OCI-LY1 (cell line): ENCODE measurements around the gene TRIM45.

Experiments used
- H2AFZ ChIP-seq: fragments of 200-600 bp; sonication (generic), shearing (Covaris generic); 2 replicates; pipeline ENCODE4 v1.6.0; 2014; ENCODE audit warnings: antibody characterized with exemption, mild to moderate bottlenecking, low read length
- H3F3A ChIP-seq: fragments of 200-600 bp; sonication (generic), shearing (Covaris generic); 2 replicates; pipeline ENCODE4 v1.6.0; 2014; ENCODE audit warnings: mild to moderate bottlenecking, antibody characterized with exemption, low read length, moderate library complexity; ENCODE audit not compliant: insufficient read depth
- H3K27ac ChIP-seq: fragments of 200-600 bp; sonication (generic); 2 replicates; pipeline ENCODE4 v1.5.1; 2014; ENCODE audit warnings: low read length, mixed run types, mild to moderate bottlenecking, low read depth; ENCODE audit not compliant: poor library complexity, severe bottlenecking
- H3K27me3 ChIP-seq: fragments of 200-600 bp; sonication (generic); 2 replicates; pipeline ENCODE4 v1.6.0; 2014; ENCODE audit warnings: antibody characterized with exemption, mild to moderate bottlenecking, low read length, moderate library complexity; ENCODE audit not compliant: insufficient read depth
- H3K36me3 ChIP-seq: fragments of 200-600 bp; sonication (generic); 2 replicates; pipeline ENCODE4 v1.6.1; 2014; ENCODE audit warnings: mild to moderate bottlenecking, antibody characterized with exemption, low read length, moderate library complexity, mixed read lengths; ENCODE audit not compliant: insufficient read depth
- H3K4me1 ChIP-seq: fragments of 200-600 bp; sonication (generic); 2 replicates; pipeline ENCODE4 v1.5.1; 2014; ENCODE audit warnings: mild to moderate bottlenecking, low read length, moderate library complexity; ENCODE audit not compliant: insufficient read depth, severe bottlenecking
- H3K4me2 ChIP-seq: fragments of 200-600 bp; sonication (generic), shearing (Covaris generic); 2 replicates; pipeline ENCODE4 v1.6.1; 2014; ENCODE audit warnings: low read length
- H3K4me3 ChIP-seq: fragments of 200-600 bp; sonication (generic); 2 replicates; pipeline ENCODE4 v1.5.1; 2014; ENCODE audit warnings: low read length, low read depth, mild to moderate bottlenecking, mixed read lengths; ENCODE audit not compliant: poor library complexity, severe bottlenecking
- H3K79me2 ChIP-seq: fragments of 200-600 bp; shearing (Covaris generic); 2 replicates; pipeline ENCODE4 v1.6.1; 2016; ENCODE audit warnings: mixed run types, low read length, mixed read lengths; ENCODE audit not compliant: insufficient read depth
- H3K9ac ChIP-seq: fragments of 200-600 bp; sonication (generic), shearing (Covaris generic); 2 replicates; pipeline ENCODE4 v1.6.1; 2014; ENCODE audit warnings: mild to moderate bottlenecking, low read length, mixed read lengths
- H3K9me2 ChIP-seq: fragments of 200-600 bp; sonication (generic), shearing (Covaris generic); 2 replicates; pipeline ENCODE4 v1.6.1; 2014; ENCODE audit warnings: low read depth, mild to moderate bottlenecking, low read length, mixed read lengths
- H3K9me3 ChIP-seq: fragments of 200-600 bp; shearing (Covaris generic); 2 replicates; pipeline ENCODE4 v1.6.1; 2014; ENCODE audit warnings: low read length, mixed read lengths
- H4K20me1 ChIP-seq: fragments of 200-600 bp; sonication (generic), shearing (Covaris generic); 2 replicates; pipeline ENCODE4 v1.6.0; 2016; ENCODE audit warnings: mild to moderate bottlenecking, low read length; ENCODE audit not compliant: insufficient read depth
- CTCF ChIP-seq: fragments of 200-600 bp; sonication (generic), shearing (Covaris generic); IDR thresholded peaks from 2 replicates; pipeline ENCODE4 v1.5.1; 2017; ENCODE audit warnings: mild to moderate bottlenecking, antibody characterized with exemption, low read length, moderate library complexity, mixed read lengths
- EZH2 ChIP-seq: fragments of 200-600 bp; sonication (generic), shearing (Covaris generic); IDR thresholded peaks from 2 replicates; pipeline ENCODE4 v1.8.0; 2017; ENCODE audit warnings: borderline replicate concordance, mixed run types, mild to moderate bottlenecking, antibody characterized with exemption, low read length, moderate library complexity, mixed read lengths

The TRIM45 gene

DNA sequence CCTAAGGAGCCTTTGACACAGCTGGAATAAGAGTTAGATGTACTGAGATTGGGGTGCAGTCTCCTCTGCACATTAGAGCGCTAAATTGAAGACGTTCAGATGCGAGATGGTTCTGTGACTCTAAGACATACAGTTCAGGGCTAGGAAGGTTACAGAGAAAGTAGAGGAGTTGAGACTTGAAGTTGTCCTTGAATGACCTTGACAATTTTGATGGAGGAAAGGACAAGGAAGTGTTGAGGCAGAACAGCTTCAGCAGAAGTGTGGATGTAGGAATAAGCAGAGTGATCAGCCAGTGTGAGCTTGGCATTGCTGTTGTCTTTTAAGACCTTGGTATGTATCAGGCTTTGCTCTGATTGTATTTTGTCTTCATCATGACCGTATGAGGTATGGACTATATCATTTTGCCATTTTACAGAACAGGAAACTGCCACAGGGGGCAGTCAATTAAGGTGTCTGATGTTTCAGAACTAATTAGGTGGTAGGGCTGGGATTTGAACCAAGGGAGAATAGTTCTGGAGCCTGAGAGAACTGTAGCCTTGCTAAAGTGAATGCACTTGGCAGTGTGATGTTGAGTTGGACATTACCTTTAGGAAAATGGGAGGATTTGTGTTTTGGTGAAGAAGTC lies 52.2 kb downstream of the TRIM45 start:
- Histone ChIP-seq H2AFZ (no peak overlapping the region), H3K36me3 (peaks cover 87% of the 10 kb centered on the region), H3K79me2 (peaks cover 9% of the 10 kb centered on the region; the same call in 1 of the 2 replicates), H3K27me3 (no peaks in the 10 kb centered on the region), H3K9me2 (no peaks in the 10 kb centered on the region), H3F3A (no peaks in the 10 kb centered on the region), H3K9ac (no peak overlapping the region), H3K27ac (no peak overlapping the region), H3K4me1 (no peaks in the 10 kb centered on the region), H3K9me3 (no peaks in the 10 kb centered on the region), H4K20me1 (no peaks in the 10 kb centered on the region), H3K4me3 (no peak overlapping the region), H3K4me2 (no peak overlapping the region)
- TF ChIP-seq CTCF (peak; percentile 23; the same call in 1 of the 2 replicates), EZH2 (no peak)

DNA sequence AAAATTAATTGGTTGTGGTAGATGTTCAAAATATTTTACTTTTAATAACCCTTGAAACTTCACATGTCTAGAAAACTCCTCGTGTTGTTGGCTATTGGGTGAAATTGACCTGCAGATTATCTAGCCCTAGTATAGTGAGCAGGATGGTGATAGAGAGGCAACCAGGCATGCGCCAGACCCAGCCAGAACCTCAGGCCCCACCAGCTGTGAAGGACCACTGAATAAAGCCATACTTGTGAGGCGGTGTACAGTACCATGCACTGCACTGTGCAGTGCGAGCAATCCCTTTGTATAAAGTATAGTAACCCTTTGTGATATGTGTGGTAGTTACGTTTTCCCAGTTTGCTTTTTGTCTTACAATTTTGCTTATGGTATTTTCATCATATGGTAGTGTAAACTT lies 53.0 kb downstream of the TRIM45 start:
- no peak overlapping the region for H3K9ac ChIP-seq
- no peaks in the 10 kb centered on the region for H3K27me3 ChIP-seq
- H3F3A ChIP-seq = no peaks in the 10 kb centered on the region
- H3K9me3 ChIP-seq = no peaks in the 10 kb centered on the region
- H3K4me2 ChIP-seq = no peak overlapping the region
- H4K20me1 ChIP-seq = no peaks in the 10 kb centered on the region
- TF ChIP-seq EZH2 (no peak), CTCF (no peak)
- H3K27ac ChIP-seq = no peak overlapping the region
- peaks cover 14% of the 10 kb centered on the region; the same call in 1 of the 2 replicates for H3K79me2 ChIP-seq
- no peak overlapping the region for H2AFZ ChIP-seq
- H3K36me3 ChIP-seq = peaks cover 85% of the 10 kb centered on the region
- no peak overlapping the region for H3K4me3 ChIP-seq
- H3K9me2 ChIP-seq = no peaks in the 10 kb centered on the region
- peaks cover 7% of the 10 kb centered on the region for H3K4me1 ChIP-seq

- Histone ChIP-seq H4K20me1 (no peaks in the 10 kb centered on the region), H3K4me3 (no peak overlapping the region), H3K9ac (no peak overlapping the region), H3K9me2 (no peaks in the 10 kb centered on the region), H3K4me1 (peaks cover 16% of the 10 kb centered on the region), H3K9me3 (no peaks in the 10 kb centered on the region), H3K27me3 (no peaks in the 10 kb centered on the region), H3K4me2 (no peak overlapping the region), H3F3A (no peaks in the 10 kb centered on the region), H2AFZ (no peak overlapping the region), H3K36me3 (peaks cover 85% of the 10 kb centered on the region), H3K27ac (no peak overlapping the region), H3K79me2 (peaks cover 18% of the 10 kb centered on the region; the same call in 1 of the 2 replicates)
- TF ChIP-seq CTCF = peak; percentile 62
- no peak for TF ChIP-seq EZH2
Measured at GRCh38 chr1:117067533-117068370, 53.8 kb downstream of the TRIM45 start.
